Stomach (tissue), 9 donors: ENCODE data around the gene LHFPL6. TPM values are rescaled to one million over a fixed set of nuclear protein-coding genes. Genes with fewer than 3 reads are reported as not detected.
A peak's percentile ranks its signal among the peaks of the same experiment; 100 is the strongest.

Experiments used
- DNase-seq, 2 donors: peaks; one replicate each; pipeline versions ENCODE4 v3.0.0 to v3.0.0-alpha.2; 2013 to 2019
- H3K27ac ChIP-seq, 5 donors: fragments of 200-600 bp in 4 of 5; sonication (generic) in 4 of 5; one replicate each; pipeline ENCODE4 v1.5.1; 2013 to 2019; ENCODE audit warnings: mild to moderate bottlenecking in 1 of 5, moderate library complexity in 1 of 5
- H3K27me3 ChIP-seq, 3 donors: fragments of 200-600 bp; sonication (generic); one replicate each; pipeline ENCODE4 v1.5.1; 2017 to 2019; ENCODE audit warnings: mixed run types in 1 of 3
- H3K36me3 ChIP-seq, 4 donors: fragments of 200-600 bp; sonication (generic); 1 replicate in 3 of 4; 2 replicates in 1 of 4; pipeline ENCODE4 v1.5.1; 2016 to 2019
- H3K4me1 ChIP-seq, 4 donors: fragments of 200-600 bp; sonication (generic); one replicate each; pipeline ENCODE4 v1.5.1; 2016 to 2019
- H3K4me3 ChIP-seq, 4 donors: fragments of 200-600 bp; sonication (generic) in 3 of 4; one replicate each; pipeline ENCODE4 v1.5.1; 2016 to 2019; ENCODE audit warnings: mild to moderate bottlenecking in 1 of 4
- H3K9me3 ChIP-seq, 4 donors: fragments of 200-600 bp; sonication (generic); one replicate each; pipeline ENCODE4 v1.5.1; 2016 to 2019
- CTCF ChIP-seq, 7 experiments: fragments of 450-650 bp in 4 of 7; fragments of 200-600 bp in 3 of 7; sonication (generic) in 3 of 7; IDR thresholded peaks; one replicate each; pipeline ENCODE4 v1.5.1; 2016 to 2019; ENCODE audit warnings: antibody characterized with exemption in 7 of 7, control low read depth in 2 of 7, mild to moderate bottlenecking in 1 of 7
- EP300 ChIP-seq: sonication (generic); formaldehyde crosslinking; IDR thresholded peaks from one replicate; pipeline ENCODE4 v1.6.1; 2017; ENCODE audit warnings: antibody characterized with exemption
- POLR2A ChIP-seq, 4 donors: fragments of 450-650 bp; IDR thresholded peaks; one replicate each; pipeline ENCODE4 v1.6.1; 2016; ENCODE audit warnings: antibody characterized with exemption in 4 of 4, control low read depth in 2 of 4, mild to moderate bottlenecking in 1 of 4, moderate library complexity in 1 of 4
- POLR2AphosphoS5 ChIP-seq, 3 donors: sonication (generic); formaldehyde crosslinking; IDR thresholded peaks; one replicate each; pipeline ENCODE4 v1.6.1; 2016; ENCODE audit warnings: antibody characterized with exemption in 3 of 3
- WGBS, 5 donors: extraction: QIAGEN DNeasy Blood & Tissue Kit in 3 of 5; methylation state at CpG; one replicate each; pipeline versions ENCODE4 v1.1.5 to v1.1.7; 2013 to 2018; 5-methylcytosine and 5-hydroxymethylcytosine counted together
- intact Hi-C: fragments of 100-400 bp; cut with DNase I; formaldehyde crosslinking; loops from one replicate; pipeline ENCODE4 v1.15.1; 2023; ENCODE audit warnings: low total_unique reads
- polyA plus RNA-seq, 3 donors: library from polyadenylated mRNA; stranded (reverse); fragments of 200-250 nt; gene quantifications; one replicate each; pipeline ENCODE4 v1.2.3, GENCODE V29; 2013
- total RNA-seq, 5 donors: library from RNA; depleted of rRNA; stranded (reverse); fragments of >200 nt; gene quantifications; one replicate each; pipeline versions ENCODE4 v1.1.0 to v1.2.3, GENCODE V29; 2014 to 2016
- donor health status: healthy with polysubstance abuse.
- donor health status: Bipolar disorder and iron deficiency.
- donor health status: healthy.

LHFPL6 gene
- total and polyA plus RNA-seq, 8 donors, result 4.7 to 53.6 (median 10.9) TPM

GRCh38 chr13:39397896-39398265 is 205.1 kb downstream of the LHFPL6 start:
- intact Hi-C loops, result no loop called here
- H3K4me1 ChIP-seq, result peaks cover 0 to 9% (median 3%) of the 10 kb centered on the region in 4 donors
- TF ChIP-seq POLR2AphosphoS5 (IDR thresholded peaks at IDR 0.05), result no peak
- no peak for TF ChIP-seq CTCF (IDR thresholded peaks at IDR 0.05)
- no peak for TF ChIP-seq EP300
- no peak for TF ChIP-seq POLR2A (IDR thresholded peaks at IDR 0.05)
- H3K27ac ChIP-seq, result peak overlapping the region in 2 of 5 donors; percentile 9 to 29
- WGBS, 5 donors, result 55 to 82% (median 75%) methylated on average over 3 of the region's 3 CpGs
- H3K4me3 ChIP-seq, result no peak overlapping the region
- H3K27me3 ChIP-seq, result no peaks in the 10 kb centered on the region
- peak in 1 of 2 donors; percentile 41 for DNase-seq
- no peaks in the 10 kb centered on the region for H3K9me3 ChIP-seq
- H3K36me3 ChIP-seq, result no peaks in the 10 kb centered on the region

- H3K27ac ChIP-seq, result peak overlapping the region in 2 of 5 donors; percentile 9 to 29
- 61 to 79% (median 72%) methylated on average over 11 of the region's 11 CpGs for WGBS, 5 donors
These were observed 205.6 kb downstream of the LHFPL6 start for GRCh38 chr13:39397226-39397895.

GRCh38 chr13:39394796-39395678 is 208.0 kb downstream of the LHFPL6 start:
- no peak for TF ChIP-seq CTCF (IDR thresholded peaks at IDR 0.05)
- no peak for TF ChIP-seq EP300
- TF ChIP-seq POLR2A (IDR thresholded peaks at IDR 0.05), result no peak
- no peak for TF ChIP-seq POLR2AphosphoS5 (IDR thresholded peaks at IDR 0.05)
- no peaks in the 10 kb centered on the region for H3K27me3 ChIP-seq
- no peaks in the 10 kb centered on the region for H3K36me3 ChIP-seq
- peaks cover 0 to 9% (median 3%) of the 10 kb centered on the region in 4 donors for H3K4me1 ChIP-seq
- intact Hi-C loops, result no loop called here
- H3K9me3 ChIP-seq, result no peaks in the 10 kb centered on the region
- peak in 1 of 2 donors; percentile 37 for DNase-seq
- H3K4me3 ChIP-seq, result no peak overlapping the region
- 44 to 54% (median 49%) methylated on average over 12 to 13 of the region's 13 CpGs for WGBS, 5 donors
- no peak overlapping the region for H3K27ac ChIP-seq

More at GRCh38 chr13:39397226-39397895, 205.6 kb downstream of the LHFPL6 start:
- TF ChIP-seq CTCF (IDR thresholded peaks at IDR 0.05), result no peak
- no peak for TF ChIP-seq POLR2AphosphoS5 (IDR thresholded peaks at IDR 0.05)
- TF ChIP-seq POLR2A (IDR thresholded peaks at IDR 0.05), result no peak
- no peak for TF ChIP-seq EP300
- H3K27me3 ChIP-seq, result no peaks in the 10 kb centered on the region
- H3K4me3 ChIP-seq, result no peak overlapping the region
- intact Hi-C loops, result no loop called here
- no peaks in the 10 kb centered on the region for H3K36me3 ChIP-seq
- no peak for DNase-seq
- H3K4me1 ChIP-seq, result peaks cover 0 to 9% (median 3%) of the 10 kb centered on the region in 4 donors
- H3K9me3 ChIP-seq, result no peaks in the 10 kb centered on the region

GRCh38 chr13:39391761-39392160 is 211.2 kb downstream of the LHFPL6 start:
- intact Hi-C loops, result no loop called here
- WGBS, 5 donors, result 73 to 86% (median 83%) methylated on average over 2 of the region's 2 CpGs
- Histone ChIP-seq H3K4me3 (no peak overlapping the region), H3K4me1 (peaks cover 0 to 9% (median 3%) of the 10 kb centered on the region in 4 donors), H3K27ac (no peak overlapping the region), H3K36me3 (no peaks in the 10 kb centered on the region), H3K27me3 (no peaks in the 10 kb centered on the region), H3K9me3 (no peaks in the 10 kb centered on the region)
- no peak for DNase-seq
- no peak for TF ChIP-seq POLR2A (IDR thresholded peaks at IDR 0.05)
- no peak for TF ChIP-seq EP300
- no peak for TF ChIP-seq CTCF (IDR thresholded peaks at IDR 0.05)
- TF ChIP-seq POLR2AphosphoS5 (IDR thresholded peaks at IDR 0.05), result no peak
